GM18502 (cell line): ENCODE data around the gene UBE2D1.

Experiments used
- ATAC-seq: cut with Tn5 transposase; IDR thresholded peaks from one replicate; pipeline ENCODE4 v1.9.1; 2021; ENCODE audit warnings: mild to moderate bottlenecking; ENCODE audit not compliant: unreplicated experiment, poor library complexity

The UBE2D1 gene

GRCh38 chr10:58334817-58335305, at the start of gene UBE2D1:
Gene UBE2D1, plus strand, starts transcription at chr10:58335006. Its CDS starts 196 bp downstream, at chr10:58335202.
- peak; percentile 97 for ATAC-seq

DNA sequence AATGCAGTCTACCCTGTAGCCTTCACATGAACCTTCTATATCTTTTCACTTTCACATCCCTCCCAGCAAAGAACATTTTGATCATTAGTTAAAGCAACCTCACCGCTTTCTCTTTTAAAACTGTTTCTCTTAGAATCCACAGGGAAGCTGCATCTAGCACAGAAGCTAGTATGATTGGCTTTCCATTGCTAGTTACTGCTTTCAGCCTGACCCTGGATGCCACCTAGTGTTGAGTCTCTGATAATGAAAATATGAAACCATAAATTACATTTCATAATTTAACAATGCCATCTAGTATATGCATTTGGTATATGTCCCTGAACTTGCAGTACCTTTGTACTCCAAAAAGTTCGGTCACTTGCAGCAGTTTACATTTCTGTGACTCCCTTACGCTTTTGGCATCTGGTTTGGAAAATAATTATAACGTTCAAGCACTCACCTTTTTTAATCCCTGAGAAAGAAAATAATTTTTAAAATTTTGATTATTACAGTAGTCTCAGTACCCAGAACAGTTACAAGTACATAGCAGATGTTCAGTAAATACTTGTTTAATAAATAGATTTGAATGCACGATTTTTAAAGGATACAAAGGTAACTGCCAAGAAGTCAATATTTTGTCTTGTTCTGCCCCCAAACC, 43.1 kb upstream of the UBE2D1 start:
- peak; percentile 87 for ATAC-seq

DNA sequence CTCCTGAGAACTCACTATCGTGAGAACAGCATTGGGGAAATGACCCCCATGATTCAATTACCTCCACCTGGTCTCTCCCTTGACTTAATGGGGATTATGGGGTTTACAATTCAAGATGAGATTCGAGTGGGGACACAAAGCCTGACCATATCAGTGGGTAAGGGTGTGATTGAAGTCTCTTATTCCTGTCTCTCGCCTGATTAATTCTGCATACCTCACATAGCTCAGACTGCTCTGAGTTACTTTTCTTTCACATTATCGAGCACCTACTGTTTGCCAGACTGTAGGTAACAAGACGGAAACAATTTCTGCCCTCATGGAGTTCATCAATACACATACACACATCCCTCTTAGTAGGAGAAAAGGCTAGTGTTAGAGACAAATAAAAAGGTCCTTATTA, 40.8 kb upstream of the UBE2D1 start:
- ATAC-seq: no peak

GRCh38 chr10:58299580-58299979, 35.2 kb upstream of the UBE2D1 start:
- ATAC-seq: peak; percentile 94

DNA sequence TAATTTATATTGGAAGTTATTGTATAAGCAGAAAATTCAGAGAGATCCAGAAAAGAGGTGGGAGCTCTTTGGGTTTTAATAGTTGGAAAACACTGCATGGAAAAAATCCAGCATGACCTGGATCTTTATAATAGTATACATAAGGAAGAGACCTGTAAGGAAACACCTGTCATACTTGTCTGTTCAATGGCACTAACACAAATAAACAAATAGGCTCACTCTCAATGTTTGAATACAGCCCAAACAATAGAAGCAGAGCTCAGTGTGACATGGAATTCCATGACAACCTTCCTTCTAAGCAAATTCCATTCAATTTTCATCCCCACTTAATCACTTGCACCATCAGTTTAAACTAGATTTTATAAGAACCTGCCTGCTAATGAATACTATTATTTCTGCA, 34.1 kb upstream of the UBE2D1 start:
- no peak for ATAC-seq

DNA sequence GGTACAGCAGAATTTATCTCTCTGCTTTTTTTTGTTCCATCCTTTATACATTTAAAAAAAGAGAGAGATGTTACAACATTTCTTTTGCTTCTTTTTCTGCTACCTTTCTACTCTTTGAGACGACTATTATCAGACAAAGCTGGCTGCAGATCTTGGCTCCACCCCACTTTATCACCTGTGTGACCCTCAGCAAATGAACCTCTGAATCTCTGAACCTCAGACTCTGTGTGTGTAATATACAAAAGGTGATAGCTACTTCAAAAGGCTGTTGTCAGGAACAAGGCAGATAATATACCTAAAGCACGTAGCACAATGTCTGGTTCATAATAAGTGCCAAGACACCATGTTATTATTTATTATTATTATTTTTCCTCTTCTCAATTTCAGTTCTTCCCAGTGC, 32.6 kb upstream of the UBE2D1 start:
- no peak for ATAC-seq

GRCh38 chr10:58304099-58304633, 30.6 kb upstream of the UBE2D1 start:
- ATAC-seq: no peak

DNA sequence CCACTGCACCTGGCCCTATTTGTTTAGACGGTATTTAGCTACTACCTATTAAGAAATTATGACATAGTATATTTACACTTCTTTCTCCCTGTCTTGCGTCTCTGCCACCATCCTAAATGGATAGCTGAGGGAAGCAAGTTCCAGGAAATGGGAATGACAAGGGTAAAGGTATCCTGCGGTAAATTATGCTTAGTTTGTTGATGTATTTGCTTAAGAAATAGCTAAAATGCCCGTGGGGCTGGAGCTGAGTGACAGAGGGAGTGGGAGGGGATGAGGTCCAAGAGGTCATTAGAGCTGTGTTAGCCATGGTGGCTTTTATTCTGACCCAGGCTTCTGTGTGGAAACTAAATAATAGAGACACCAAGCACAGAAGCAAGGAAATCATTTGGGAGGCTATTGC, 29.0 kb upstream of the UBE2D1 start:
- no peak for ATAC-seq

GRCh38 chr10:58307676-58308075, 27.1 kb upstream of the UBE2D1 start:
- no peak for ATAC-seq

DNA sequence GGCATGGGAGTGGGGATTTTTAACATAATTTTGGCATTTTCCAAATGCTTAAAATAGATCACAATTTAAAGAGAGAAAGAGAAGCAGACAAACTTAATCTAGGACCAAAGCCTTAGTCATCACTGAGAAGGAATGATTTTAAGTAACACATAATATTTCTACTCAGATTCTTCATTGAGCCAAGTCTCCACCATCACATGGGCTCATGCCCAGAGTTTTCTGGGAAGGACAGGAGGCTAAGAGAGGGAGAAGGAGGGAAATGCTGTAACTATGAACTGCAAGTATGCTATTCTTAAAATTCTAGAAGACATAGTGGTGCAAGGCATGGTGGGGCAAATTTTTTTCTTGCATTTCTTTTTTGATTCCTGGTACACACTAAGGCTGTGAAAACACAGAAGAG, 23.8 kb upstream of the UBE2D1 start:
- ATAC-seq: no peak

GRCh38 chr10:58316874-58317273, 17.9 kb upstream of the UBE2D1 start:
- ATAC-seq: no peak

DNA sequence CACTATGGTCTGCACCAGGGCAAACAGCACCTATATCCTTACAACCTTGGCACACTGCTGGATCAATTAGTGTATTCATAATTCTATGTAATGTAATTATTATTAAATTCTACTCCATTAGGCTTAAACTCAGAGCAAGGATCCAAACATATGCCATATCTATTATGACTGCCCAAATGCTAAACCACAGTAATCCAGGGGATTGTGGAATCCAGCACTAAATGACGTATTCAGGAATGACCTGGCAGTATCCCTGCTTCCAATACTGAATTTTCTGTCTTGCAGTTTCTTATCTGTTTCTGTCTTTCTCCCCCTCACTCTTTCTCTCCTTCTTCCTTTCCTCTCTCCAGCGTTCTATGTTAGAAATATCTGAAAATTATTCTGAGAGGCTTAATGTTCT, 16.5 kb upstream of the UBE2D1 start:
- no peak for ATAC-seq

GRCh38 chr10:58319599-58319998, 15.2 kb upstream of the UBE2D1 start:
- no peak for ATAC-seq

GRCh38 chr10:58320351-58321049, 14.3 kb upstream of the UBE2D1 start:
- no peak for ATAC-seq

- ATAC-seq: peak; percentile 86
Measured at GRCh38 chr10:58322072-58322834, 12.6 kb upstream of the UBE2D1 start.

GRCh38 chr10:58322835-58323209, 12.0 kb upstream of the UBE2D1 start:
- ATAC-seq: no peak

DNA sequence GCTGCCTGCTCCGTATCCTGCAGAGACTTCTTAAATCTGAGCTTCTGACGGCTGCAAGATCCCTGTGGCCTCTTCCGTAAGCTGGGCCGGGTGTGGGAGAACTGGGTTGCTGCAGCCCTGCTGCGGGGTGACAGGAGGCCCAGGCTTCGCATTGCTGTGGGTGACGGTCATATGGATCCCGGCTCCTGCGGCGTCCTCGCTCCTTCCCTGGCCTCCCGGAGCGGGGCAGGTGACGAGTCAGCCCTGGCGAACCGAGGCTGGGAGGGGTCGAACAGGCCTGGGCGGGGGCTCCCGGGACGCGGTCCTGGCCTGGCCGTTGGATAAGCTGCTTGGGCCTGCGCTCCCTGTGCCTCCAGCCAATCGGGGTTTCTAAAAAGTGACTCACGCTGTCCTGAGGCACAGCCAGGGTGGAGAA, 7.8 kb upstream of the UBE2D1 start:
- no peak for ATAC-seq

- ATAC-seq: no peak
Measured at GRCh38 chr10:58328233-58328632, 6.6 kb upstream of the UBE2D1 start.

- no peak for ATAC-seq
Measured at GRCh38 chr10:58330431-58330830, 4.4 kb upstream of the UBE2D1 start.

DNA sequence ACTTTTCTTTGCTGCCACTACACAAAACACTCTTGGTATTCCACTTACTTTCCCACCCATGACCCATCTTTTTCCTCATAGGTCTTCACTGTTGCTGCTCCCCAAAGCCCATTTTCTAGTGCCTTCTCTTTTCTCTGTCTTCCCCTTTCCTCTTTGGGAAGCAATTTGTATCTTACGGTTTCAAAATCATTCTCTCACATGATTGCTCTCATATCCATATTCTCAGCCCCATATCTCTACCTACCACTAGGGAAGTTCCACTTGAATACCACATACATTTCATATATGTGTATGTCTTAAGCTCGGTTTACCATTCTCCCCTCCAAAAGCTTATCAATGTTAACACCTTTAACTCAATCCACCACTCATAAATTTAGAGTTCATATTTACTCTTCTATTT, 3.2 kb upstream of the UBE2D1 start:
- no peak for ATAC-seq
